Measurements from ENCODE around the gene ZDHHC20.
A peak's percentile ranks its signal among the peaks of the same experiment; 100 is the strongest.

The ZDHHC20 gene, protein sequence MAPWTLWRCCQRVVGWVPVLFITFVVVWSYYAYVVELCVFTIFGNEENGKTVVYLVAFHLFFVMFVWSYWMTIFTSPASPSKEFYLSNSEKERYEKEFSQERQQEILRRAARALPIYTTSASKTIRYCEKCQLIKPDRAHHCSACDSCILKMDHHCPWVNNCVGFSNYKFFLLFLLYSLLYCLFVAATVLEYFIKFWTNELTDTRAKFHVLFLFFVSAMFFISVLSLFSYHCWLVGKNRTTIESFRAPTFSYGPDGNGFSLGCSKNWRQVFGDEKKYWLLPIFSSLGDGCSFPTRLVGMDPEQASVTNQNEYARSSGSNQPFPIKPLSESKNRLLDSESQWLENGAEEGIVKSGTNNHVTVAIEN

DNA sequence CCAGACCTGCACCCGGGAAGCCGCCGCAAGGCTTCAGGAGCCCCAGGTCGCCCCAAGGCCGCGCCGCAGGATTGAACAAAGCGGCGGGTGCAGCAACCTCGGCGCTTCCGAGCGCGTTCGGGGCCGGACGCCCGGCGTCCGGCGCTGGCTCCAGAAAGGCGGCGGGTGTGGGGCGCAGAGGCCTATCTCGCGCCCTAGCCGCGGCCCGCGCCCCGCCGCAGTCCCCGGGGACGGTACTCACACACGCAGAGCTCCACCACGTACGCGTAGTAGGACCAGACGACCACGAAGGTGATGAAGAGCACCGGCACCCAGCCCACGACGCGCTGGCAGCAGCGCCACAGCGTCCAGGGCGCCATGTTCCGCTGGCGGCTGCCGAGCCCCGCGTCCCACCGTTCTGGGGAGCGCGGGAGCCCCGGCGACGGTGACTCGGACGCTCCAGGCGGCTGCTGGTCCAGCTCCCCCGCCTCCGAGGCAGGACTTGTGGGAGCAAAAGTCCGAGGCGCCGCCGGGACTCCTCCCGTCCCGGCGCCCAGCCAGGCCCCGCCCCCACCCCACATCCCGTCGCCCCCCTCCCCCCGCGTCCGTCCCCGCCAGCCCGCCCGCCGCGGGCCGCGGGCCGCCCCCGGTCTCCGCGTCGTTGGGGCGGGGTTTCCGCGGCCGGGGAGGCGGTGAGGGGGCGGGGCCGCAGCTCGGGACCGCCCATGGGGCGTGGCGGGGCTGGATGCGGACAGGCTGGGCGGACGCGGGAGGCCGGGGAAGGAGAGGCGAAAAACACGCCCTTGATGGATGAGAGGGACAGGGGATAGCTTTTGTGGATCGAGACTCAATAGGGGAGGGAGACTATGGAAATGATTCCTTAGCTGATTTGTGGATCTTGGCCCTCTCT, at the start of gene ZDHHC20:
ZDHHC20 (minus strand) TSS at position 491 of the 889 bp plus-strand sequence; CDS start at position 359, 132 bp downstream.
- DNase-seq = peak; percentile 92

DNA sequence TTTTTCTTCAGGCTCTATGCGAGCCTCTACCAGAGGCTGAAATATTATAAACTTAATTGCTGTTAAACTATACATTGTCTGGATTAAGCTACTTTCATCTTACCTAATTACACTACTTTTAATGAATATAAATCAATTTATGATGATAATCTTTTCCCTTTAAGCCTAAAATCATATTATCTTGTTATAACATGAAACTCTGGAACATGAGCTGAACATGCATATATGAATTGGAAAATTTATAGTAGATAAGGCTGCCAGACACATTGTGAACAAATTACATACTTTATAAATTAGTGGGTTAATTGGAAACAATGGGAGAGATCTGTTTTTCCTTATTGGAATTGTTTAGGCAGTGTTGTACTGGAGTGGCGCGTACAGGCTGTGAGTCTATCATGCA, 45.3 kb upstream of the ZDHHC20 start:
- no peak for DNase-seq

DNA sequence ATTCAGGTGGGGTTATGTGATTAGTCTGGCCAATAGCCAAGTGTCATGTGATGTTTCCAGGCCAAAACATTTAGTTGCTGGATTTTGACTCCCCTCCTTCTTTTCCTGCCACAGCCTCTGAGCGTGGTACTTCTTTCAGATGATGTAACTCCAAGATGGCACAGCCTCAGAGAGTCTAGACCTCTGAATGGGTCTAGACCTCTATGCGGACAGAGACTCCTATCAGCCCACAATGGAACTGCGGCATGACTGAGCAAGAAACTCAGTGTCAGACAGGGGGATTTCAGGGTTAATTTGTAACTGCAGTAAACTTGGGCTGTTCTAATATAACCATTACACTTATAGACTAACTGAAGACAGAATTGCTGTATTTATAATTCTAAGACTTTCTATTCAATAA, 42.6 kb upstream of the ZDHHC20 start:
- DNase-seq = no peak

DNA sequence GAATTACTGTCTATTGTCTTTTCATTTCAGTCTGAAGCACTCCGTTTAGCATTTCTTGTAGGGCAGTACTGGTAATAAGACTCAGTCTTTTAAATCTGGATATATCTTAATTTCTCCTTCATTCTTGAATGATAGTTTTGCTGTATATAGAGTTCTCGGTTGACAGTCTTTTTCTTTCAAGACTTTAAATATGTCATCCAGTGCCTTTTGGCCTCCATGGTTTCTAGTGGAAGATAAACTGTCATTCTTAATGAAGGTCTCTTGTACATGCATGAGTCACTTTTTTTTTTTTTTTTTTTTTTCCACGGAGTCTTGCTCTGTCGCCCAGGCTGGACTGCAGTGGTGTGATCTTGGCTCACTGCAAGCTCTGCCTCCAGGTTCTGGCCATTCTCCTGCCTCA, 27.2 kb upstream of the ZDHHC20 start:
- no peak for DNase-seq

DNA sequence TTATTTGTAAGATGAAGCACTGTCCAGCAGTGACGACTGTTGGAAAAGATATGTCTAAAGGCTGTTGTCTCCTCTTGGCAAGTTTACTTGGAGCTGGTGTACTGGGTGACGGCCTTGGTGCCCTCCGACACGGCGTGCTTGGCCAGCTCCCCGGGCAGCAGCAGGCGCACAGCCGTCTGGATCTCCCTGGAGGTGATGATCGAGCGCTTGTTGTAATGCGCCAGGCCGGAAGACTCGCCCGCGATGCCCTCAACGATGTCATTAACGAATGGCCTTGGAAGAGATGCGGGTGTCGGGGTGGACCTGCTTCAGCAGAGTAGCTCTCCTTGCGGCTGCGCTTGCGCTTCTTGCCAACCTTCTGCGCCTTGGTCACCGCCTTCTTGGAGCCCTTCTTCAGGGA, 24.6 kb upstream of the ZDHHC20 start:
- DNase-seq = no peak

DNA sequence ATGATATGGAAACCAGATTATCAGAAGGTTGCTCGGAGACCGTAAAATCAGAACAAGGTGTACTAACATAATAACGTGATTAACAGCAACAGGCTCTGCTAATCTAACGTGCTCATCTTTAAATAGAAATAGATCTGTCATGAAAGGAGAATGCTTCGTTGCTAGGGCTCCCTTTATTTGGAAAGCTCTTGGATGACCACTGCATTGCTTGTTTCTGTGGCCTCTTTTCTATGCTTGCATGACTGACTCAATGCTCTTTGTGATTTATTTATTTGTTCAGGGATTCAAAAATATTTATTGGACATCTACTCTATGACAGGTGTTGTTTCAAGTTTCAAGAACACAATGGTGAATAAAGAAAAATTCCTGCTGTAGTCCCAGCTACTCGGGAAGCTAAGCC, 22.3 kb upstream of the ZDHHC20 start:
- no peak for DNase-seq

DNA sequence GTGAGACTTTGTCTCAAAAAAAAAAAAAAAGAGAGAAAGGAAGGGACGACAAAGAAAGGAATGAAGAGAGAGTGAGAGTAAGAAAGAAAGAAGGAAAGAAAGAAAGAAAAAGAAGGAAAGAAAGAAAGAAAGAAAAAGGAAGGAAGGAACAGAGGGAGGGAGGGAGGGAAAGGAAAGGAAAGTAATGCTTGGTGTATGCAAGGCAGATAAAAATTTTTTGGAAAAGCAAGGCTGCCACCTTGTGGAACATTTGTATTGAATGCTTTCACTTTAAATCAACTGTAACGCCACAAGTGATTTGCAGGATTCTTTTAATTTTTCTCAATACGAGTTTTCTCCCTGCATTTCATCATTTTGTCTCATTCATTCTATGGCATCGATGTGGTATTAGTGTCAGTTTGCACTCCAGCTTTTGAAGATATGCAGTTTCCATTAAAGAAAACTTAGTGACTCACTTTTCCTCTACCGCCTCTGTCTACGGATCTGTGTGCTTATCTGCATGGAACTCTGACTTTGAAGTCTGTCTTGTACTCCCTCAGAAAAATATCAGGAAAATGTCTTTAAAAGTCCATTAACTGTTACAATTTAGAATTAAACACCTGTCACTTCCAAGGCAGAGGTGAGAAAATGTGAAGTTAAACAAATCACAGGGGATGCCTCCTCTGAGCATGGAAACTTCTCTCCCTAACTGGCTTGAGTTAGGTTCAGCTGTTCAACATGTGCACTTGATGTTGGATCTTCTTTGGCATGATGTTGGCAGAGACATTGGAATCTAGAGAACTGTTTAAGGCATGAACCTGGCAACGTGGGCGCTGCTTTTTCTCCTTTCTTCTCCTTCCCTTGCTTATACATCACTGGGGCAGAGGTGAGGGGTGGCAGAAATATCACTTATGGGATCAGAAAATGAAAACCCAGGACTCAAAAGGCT, 20.0 kb upstream of the ZDHHC20 start:
- no peak for DNase-seq

DNA sequence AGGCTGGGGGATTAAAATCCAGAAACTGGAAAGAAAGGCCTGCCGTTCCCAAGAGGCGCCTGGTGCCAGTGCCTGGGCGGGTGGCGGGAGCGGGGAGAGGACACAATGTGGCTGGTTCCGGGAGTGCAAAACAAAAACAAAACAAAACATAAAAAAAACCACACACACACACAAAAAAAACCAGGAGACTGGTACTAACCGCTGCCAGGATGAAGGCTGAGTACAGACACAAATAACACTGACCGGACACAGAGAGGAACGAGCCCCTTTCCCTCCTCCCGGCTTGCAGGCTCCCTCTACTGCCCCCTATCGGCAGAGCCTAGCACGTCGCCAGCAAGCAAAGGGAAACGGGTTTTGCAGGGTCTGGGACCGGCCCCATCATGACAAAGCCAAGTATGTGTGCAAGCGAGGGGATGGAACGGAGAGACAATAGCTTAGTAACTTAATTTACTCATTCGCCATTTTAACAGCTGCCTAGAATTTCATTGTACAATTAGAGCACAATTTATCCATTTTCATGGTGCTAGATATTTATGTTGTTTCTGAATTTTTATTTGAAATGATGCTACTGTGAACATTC, 17.9 kb upstream of the ZDHHC20 start:
- DNase-seq = peak; percentile 74

DNA sequence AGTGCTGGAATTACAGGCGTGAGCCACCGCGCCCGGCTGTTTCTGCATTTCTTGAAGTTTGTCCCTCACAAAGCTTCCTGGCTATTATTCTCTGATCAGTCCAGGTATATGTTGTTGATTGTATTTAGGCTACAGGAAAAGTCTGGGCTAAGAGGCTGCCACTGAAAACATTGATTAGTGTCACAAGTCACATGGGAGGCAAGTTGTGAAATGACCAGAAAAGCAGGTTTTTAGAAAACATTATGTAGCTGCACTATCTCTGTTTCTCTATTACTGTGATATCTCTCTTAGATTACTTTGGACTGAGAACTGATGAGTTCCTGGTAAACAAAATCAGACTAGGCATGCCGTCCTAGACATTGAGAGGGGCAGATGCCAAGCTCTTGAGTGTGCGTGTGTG, 16.0 kb upstream of the ZDHHC20 start:
- DNase-seq = no peak

DNA sequence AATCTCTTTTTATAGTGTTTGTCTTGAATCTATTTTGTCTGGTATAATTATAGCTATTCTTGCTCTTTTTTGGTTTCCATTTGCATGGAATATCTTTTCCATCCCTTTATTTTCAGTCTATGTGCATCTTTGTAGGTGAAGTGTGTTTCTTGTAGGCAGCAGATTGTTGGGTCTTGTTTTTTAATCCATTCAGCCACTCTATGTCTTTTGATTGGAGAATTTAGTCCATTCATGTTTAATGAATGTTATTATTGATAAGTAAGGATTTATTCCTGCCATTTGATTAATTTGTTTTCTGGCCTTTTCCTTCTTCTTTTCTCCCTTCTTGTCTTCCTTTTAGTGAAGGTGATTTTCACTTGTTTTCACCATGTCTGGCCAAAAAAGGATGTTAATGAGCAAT, 11.7 kb upstream of the ZDHHC20 start:
- no peak for DNase-seq

DNA sequence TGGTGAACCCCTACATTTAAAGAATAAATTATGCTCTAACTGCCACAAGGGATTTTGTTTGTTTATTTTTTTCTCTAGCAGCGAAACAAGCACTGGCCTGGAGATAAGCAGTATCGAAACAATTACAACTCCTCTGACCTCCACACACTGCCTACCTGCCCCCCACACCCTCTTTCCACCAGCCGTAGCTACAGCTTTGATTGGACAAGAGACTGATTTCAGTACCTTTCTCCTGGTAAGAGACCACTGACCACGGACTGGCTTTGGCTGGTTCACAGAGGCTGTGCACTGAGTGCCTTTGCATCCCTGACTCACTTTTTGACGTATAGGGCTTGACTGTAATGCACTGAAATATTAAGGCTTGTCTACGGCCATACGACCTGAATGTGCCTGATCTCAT, 7.4 kb upstream of the ZDHHC20 start:
- no peak for DNase-seq

DNA sequence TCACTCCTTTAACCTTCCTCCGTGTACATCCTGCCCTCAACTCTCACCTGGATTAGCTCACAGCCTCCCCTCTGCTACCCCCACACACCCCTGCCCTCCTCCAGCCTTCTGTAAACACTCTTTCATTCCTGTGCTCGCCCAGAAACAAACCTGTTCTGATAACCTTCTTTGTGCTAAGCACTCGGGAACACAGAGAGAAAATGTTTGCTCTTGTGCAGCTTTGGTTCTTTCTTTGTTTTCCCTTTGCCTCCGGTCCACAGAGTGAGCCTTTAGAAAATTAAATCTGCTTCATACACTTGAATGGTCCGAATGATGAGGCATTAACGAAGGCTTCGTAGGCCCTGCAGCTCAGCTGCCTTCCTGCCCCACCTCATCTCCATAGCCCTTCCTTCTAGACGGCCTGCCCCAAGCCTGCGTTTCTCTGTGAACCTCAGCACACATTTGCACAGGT, 6.6 kb upstream of the ZDHHC20 start:
- no peak for DNase-seq

DNA sequence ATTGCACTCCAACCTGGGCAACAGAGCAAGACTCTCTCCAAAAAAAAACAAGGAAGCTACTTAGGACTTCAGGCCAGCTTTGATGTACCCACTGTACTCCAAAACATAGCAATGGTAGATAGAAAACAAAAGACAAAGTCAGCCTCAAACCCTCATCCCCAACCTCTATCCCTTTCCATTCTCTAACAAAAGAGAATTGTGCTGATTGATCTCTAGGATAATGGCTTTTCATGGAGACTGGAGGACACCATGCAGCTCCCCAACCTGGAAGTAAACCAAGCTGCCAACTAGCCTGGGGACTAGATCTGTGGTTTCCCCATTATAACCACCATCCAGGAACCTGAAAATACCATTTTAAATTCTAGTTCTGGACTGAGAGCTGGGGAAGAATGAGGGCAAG, 4.3 kb upstream of the ZDHHC20 start:
- DNase-seq = no peak

DNA sequence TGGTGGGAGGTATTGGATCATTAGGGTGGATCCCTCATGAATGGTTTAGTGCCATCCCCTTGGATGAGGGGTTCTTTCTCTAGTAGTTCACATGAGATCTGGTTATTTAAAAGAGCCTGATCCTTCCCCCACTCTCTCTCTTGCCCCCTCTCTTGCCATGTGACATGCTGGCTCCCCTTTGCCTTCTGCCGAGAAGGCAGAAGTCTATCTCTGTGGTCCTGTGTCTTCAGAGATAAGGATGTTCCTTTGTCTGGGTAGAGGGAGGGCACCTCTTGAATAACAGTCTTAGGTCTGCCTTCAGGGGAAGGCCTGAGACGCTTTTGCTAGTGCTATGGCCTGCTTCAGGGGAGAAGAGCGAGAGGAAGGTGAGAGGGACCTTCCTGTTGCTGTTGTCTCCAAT, 2.0 kb upstream of the ZDHHC20 start:
- no peak for DNase-seq

DNA sequence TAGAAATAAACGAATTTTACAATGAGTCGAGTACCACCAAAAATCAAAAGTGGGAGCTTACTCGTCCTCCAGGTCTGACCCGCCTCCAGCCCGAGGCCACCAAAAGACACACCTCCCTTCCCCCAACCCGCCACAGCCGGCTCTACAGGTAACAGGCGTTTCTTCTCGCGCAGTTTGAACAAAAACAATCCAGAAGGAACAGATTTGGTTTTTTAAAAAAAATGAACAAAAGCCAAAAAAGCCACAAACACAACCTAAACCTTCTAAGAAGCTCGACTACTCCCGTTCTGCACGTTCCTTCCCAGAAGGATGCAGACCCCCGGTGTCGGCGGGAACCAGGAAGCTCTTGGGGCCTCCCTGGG, 671 bp downstream of the ZDHHC20 start:
- peak; percentile 45 for DNase-seq

DNA sequence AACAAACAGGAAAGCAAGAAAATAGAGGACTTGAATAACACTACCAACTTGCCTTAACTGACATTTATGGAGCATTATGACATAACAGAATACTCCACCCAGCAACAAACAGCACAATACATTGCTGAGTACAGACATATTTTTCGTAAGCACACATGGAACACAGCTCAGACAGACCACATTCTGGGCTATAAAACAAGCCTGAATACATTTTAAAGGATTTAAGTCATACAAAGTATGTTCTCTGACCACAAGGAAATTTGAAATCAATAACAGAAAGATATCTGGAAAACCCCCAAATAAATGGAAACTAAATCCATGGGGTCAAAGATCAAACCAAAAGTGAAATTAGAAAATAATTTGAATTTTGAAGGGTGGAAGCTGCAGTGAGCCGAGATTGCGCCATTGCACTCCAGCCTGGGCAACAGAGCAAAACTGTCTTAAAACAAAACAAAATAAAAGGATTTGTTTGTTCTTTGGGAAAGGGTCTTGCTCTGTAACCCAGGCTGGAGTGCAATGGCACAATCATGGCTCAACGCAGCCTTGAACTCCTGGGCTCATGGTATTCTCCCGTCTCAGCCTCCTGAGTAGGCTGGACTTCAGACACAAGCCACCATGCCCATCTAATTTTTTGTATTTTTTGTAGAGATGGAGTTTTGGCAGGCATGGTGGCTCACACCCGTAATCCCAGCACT, 5.6 kb downstream of the ZDHHC20 start:
- DNase-seq = no peak

DNA sequence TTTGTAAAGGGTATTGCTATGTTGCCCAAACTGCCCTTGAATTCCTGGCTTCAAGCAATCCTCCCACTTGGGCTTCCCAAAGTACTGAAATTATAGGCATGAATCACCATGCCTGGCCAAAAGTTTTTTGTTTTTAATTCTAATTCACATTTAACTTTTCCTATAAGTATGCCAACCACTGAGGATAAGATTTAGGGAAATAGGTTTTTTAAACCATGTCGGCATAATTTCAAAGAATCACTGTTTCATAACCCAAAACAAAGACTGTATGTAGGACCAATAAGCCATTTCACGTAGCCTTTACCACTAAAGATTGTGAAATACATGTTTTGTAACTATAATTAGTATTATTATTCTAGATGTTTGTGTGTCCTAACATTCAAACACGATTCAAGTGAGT, 8.2 kb downstream of the ZDHHC20 start:
- no peak for DNase-seq

DNA sequence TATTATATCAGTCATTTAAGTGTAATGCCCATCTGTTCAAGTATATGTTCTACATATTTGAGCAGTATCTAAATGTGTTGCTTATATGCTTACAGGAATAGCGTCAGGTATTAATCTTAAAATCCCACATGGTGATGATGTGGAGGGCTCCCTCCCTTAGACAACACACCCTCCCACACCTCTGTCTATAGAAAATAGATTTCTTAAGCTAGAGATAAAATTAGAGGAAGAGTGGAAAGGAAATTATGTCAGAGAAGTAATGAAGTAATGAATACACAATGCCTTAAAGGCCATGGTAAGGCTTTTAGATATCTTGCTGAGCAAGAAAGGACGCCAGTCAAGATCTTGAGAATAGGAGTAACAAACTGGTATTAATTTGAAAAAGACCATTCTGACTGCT, 12.4 kb downstream of the ZDHHC20 start:
- DNase-seq = no peak

DNA sequence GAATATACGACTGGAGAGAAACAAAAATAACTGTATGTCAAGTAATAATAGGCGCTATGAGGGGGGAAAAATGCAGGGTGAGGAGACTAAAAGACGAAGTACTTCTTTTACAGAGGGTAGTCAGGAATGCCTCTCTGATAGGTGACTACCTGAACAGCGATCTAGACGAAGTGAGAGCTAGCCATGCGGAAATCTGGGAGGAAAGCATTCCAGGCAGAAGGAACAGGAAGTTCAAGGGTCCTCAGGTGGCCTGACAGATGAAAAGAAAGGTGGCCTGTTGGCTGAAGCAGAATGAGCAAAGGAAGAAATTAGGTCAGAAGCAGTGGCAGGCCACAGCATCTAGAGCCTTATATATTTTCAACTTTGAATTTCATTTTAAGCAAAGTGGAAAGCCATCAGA, 13.3 kb downstream of the ZDHHC20 start:
- no peak for DNase-seq

DNA sequence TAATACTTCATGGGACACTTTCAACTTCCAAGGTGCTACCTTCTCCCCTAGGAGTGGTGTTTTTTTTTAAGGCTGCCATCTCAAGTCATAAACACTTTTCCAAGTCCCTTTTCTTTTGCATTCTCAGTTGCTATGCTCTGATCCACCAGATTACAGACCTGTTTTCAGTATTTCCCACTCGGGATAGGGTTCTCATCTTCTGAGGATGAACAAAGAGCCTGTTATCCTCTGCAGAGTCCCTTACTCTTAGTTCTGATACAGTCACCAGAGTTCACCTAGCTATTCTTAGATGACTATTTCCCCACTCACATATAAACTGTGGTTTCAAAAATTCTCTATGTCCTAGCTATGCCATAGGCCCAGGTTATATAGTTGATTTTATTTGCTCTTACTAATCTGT, 15.9 kb downstream of the ZDHHC20 start:
- DNase-seq = no peak

DNA sequence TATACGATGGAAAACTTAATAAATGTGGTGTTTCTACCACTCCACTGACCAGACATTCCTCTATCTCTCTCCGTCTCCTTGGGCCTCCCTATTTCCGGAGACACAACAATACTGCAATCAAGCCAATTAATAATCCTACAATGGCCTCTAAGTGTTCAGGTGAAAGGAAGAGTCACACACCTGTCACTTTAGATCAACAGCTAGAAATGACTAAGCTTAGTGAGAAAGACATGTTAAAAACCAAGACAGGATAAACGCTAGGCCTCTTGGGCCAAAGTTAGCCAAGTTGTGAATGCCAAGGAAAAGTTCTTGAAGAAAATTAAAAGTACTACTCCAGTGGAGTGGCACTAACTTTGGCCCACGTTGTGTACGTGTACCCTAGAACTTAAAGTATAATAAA, 22.5 kb downstream of the ZDHHC20 start:
- DNase-seq = no peak

DNA sequence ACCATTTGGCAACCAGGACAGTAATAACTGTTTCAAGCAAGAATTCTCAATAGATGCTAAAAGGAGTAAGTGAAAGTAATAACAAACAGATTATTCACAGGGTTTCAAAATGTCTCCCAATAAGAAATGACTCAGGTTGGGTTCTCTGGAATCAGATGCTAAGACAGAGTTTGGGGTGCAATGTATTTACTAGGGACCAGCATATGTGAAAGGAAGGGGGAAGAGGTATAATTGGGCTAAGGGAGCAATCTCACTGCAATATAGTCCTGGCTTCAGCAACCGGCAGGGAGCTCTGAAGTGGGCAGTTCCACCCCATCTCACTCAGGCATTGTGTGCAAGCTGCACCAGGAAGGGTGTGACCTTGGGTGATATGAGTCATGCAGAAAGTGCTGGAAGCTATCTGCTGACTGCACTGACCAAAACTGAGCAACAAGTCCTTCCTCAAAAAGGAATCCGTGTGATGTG, 23.4 kb downstream of the ZDHHC20 start:
- peak; percentile 10 for DNase-seq
